ENCODE data around the gene COPE.
"Not testable (repeated sequence)": the region's sequence is repeated elsewhere in the genome, so short reads cannot be mapped to it uniquely, and the experiment has no call there.

COPE gene

DNA sequence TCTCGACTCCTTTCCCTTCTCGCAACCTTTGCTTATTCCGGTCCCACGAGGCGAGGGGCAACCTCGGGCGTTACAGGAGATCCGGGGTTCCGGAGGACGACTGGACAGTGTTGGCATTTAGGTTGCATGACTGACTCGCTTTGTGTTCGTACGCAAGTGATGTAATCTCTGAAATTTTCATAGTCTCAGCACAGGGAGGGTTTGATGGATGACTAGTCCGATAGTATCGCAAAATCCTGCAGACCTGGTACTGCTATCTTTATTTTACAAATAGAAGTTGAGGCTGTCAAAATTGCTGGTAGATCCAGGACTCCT is 670 bp upstream of the COPE start:
- TF ChIP-seq, protein P1, sequence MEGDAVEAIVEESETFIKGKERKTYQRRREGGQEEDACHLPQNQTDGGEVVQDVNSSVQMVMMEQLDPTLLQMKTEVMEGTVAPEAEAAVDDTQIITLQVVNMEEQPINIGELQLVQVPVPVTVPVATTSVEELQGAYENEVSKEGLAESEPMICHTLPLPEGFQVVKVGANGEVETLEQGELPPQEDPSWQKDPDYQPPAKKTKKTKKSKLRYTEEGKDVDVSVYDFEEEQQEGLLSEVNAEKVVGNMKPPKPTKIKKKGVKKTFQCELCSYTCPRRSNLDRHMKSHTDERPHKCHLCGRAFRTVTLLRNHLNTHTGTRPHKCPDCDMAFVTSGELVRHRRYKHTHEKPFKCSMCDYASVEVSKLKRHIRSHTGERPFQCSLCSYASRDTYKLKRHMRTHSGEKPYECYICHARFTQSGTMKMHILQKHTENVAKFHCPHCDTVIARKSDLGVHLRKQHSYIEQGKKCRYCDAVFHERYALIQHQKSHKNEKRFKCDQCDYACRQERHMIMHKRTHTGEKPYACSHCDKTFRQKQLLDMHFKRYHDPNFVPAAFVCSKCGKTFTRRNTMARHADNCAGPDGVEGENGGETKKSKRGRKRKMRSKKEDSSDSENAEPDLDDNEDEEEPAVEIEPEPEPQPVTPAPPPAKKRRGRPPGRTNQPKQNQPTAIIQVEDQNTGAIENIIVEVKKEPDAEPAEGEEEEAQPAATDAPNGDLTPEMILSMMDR (IDR thresholded peaks at IDR 0.05; ENCODE audit: low read depth, low read length, missing control alignments), result no peak
- peaks cover 43% of the 10 kb centered on the region for H3K36me3 ChIP-seq (replicated peaks)
- in situ Hi-C loops (cut with HindIII; ENCODE audit: low pct_ligation_motif_present, low sequenced_read_pairs), result no loop called here

DNA sequence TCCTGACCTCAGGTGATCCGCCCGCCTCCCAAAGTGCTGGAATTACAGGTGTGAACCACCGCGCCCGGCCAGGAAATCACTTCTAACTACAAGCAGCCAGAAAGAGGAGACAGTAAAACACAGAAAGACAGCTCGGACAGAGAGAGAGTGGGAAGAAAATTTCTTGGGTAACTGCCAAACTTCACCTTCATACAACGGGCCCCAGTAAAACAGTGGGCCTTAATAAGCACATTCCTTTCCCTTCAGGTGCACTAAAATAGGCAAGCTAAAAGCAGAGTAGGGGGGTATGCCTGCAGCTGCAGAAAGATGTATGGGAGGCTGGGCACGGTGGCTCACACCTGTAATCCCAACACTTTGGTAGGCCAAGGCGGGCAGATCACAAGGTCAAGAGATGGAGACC is 1.6 kb downstream of the COPE start:
- DNase-seq; H3K4me3 ChIP-seq (ENCODE audit: low read depth, low read length); in situ Hi-C loops (cut with HindIII; ENCODE audit: low pct_ligation_motif_present, low sequenced_read_pairs); H3K27ac ChIP-seq; H3K27me3 ChIP-seq (replicated peaks): not testable (repeated sequence)
- peaks cover 27% of the 10 kb centered on the region for H3K36me3 ChIP-seq (replicated peaks)

More for the DNA sequence above, 670 bp upstream of the COPE start:
- DNase-seq, result no peak
- Histone ChIP-seq H3K27me3 (replicated peaks) (no peaks in the 10 kb centered on the region), H3K4me3 (ENCODE audit: low read depth, low read length) (peak overlapping the region; percentile 100), H3K27ac (peak overlapping the region; percentile 73)

DNA sequence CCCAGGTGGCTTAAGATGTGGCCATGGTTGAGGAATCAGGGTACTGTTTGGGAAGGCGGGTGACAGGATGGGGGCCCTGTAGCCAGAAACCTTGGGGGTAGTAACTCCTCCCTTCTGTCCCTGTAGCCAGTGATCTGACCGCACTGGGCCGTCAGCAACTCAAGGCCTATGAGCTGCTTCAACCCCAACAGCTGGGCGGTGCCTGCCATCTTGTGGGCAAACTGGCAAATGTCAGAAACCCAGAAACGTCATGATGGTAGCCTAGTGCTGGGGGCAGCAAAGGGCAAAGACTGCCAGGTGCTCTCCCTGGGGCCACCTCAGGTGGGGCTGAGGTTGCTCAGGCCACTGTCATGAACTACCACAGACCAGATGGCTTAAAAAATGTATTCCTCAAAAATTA is 3.5 kb downstream of the COPE start:
- H3K36me3 ChIP-seq (replicated peaks), result peaks cover 24% of the 10 kb centered on the region
- in situ Hi-C loops (cut with HindIII; ENCODE audit: low pct_ligation_motif_present, low sequenced_read_pairs), result no loop called here
- no peak overlapping the region for H3K27ac ChIP-seq
- no peak overlapping the region for H3K4me3 ChIP-seq (ENCODE audit: low read depth, low read length)
- no peak for DNase-seq
- no peaks in the 10 kb centered on the region for H3K27me3 ChIP-seq (replicated peaks)
- TF ChIP-seq, protein P1 (IDR thresholded peaks at IDR 0.05; ENCODE audit: low read depth, low read length, missing control alignments), result peak; percentile 55

DNA sequence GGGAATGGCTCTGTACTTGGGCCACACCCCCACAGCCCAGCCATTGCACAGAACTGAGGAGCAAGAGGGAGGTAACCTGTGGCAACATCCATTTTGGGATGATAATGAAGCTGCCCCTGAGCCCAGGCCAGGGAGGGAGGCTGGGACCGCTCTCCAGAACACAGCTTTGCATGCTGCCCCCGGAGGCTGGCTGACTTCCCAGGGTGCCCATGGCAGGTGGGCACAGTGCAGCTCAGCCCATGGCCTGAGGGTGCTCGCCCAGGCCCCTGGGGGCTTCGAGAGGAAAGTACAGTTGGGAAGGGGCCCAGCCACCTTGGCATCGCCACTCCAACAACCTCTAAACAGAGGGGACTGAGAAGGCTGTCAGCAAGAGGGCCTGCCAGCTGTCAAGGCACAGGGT is 5.7 kb downstream of the COPE start:
- TF ChIP-seq, protein P1 (IDR thresholded peaks at IDR 0.05; ENCODE audit: low read depth, low read length, missing control alignments), result no peak
- H3K36me3 ChIP-seq (replicated peaks), result peaks cover 43% of the 10 kb centered on the region
- DNase-seq, result no peak
- in situ Hi-C loops (cut with HindIII; ENCODE audit: low pct_ligation_motif_present, low sequenced_read_pairs), result no loop called here
- H3K4me3 ChIP-seq (ENCODE audit: low read depth, low read length), result no peak overlapping the region
- no peaks in the 10 kb centered on the region for H3K27me3 ChIP-seq (replicated peaks)
- H3K27ac ChIP-seq, result no peak overlapping the region

DNA sequence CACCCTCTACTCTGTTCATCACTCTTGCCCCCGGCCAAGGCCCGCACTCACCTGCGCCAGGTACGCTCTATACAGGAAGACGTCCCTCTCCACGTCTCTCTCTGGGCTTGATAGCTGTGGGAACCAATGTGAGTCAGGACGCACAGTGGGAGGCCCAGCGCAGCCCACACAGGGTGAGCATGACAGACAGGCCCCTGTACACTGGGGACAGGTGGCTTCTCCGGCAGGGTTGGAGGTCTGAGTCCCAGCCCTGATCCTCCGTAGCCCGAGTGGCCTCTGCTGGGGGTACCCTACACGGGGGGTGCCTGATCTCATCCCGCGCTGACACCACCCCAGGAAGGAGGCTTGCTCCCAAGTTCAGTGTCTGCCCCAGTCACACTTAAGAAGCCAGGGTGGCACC is 6.3 kb downstream of the COPE start:
- in situ Hi-C loops (cut with HindIII; ENCODE audit: low pct_ligation_motif_present, low sequenced_read_pairs), result no loop called here
- H3K27ac ChIP-seq, result no peak overlapping the region
- H3K27me3 ChIP-seq (replicated peaks), result no peaks in the 10 kb centered on the region
- TF ChIP-seq, protein P1 (IDR thresholded peaks at IDR 0.05; ENCODE audit: low read depth, low read length, missing control alignments), result no peak
- H3K36me3 ChIP-seq (replicated peaks), result peaks cover 46% of the 10 kb centered on the region
- H3K4me3 ChIP-seq (ENCODE audit: low read depth, low read length), result no peak overlapping the region
- DNase-seq, result no peak

DNA sequence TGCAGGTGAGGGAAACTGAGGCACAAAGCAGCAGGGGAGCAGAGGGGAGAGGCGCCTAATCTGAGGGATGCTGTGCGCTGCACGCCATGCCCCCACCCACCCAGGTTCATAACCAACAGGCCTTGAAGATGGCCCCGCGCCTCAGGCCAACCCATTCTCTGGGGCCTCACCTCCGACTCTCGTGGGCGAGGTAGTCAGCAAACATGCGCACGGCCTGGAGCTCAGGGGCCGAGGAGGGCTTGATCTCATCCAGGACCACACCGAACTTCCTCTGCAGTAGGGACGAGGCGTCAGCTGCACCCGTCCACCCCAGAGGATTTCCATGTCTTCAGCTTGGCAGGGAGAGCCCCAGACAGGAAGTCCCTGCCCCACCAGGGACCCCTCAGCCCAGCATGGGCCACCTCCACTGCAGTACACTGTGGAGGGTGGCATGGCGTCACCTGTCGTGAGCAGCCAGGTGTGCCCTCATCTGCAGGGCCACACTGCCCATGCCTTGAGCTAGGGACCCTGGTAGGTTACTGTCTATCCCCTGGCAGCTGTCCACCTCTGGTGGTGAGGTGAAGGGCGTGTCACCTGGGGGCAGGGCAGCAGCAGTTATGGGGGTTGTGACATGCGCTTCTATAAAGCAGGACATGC is 8.3 kb downstream of the COPE start:
- no peak for DNase-seq
- no peak overlapping the region for H3K4me3 ChIP-seq (ENCODE audit: low read depth, low read length)
- TF ChIP-seq, protein P1 (IDR thresholded peaks at IDR 0.05; ENCODE audit: low read depth, low read length, missing control alignments), result no peak
- H3K36me3 ChIP-seq (replicated peaks), result peaks cover 65% of the 10 kb centered on the region
- no peaks in the 10 kb centered on the region for H3K27me3 ChIP-seq (replicated peaks)
- in situ Hi-C loops (cut with HindIII; ENCODE audit: low pct_ligation_motif_present, low sequenced_read_pairs), result no loop called here
- no peak overlapping the region for H3K27ac ChIP-seq
